IPS-11a (cell line): ENCODE results near the gene PRR20C.
"Not testable (repeated sequence)": the region's sequence is repeated elsewhere in the genome, so short reads cannot be mapped to it uniquely, and the experiment has no call there.

Experiments used
- H3K4me3 ChIP-seq: one replicate; pipeline ENCODE4 v1.5.1; 2013; ENCODE audit warnings: low read depth, low read length, control low read depth

The PRR20C gene

DNA sequence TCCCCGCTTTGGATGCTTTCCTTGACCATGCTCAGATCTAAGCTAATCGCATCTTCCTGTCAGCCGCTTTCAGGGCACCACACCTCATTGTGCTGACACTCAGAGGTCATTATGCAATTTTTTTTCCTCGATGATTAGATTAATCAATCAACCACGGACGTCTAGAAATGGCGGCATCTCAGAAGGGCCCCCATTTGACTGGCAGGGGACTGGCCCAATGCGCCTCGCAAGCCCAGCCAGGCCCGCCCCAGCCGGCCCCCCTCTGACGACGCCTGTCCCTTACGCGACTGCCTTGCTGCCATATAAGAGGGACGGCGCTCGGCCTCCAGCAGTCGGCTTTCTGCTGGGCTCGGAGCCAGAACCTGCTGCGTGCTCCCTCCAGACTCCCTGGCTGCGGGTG lies at the start of gene PRR20C:
PRR20C (plus strand) TSS at position 301 of the 400 bp plus-strand sequence. CDS start 387 bp downstream, outside the sequence.
- H3K4me3 ChIP-seq = not testable (repeated sequence)

DNA sequence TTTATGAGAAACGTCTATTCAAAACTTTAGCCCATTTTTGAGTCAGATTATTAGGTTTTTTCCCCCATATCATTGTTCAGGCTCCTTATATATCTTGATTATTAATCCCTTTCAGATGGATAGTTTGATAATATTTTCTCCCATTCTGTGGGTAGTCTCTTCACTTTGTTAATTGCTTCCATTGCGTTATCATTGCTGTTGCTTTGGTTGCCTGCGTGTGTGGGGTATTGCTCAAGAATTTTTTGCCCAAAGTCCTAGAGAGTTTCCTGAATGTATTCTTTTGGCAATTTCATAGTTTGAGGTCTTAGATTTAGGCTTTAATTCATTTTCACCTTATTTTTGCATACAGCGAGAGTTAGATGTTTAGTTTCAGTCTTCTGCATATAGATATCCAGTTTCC lies 38.9 kb upstream of the PRR20C start:
- H3K4me3 ChIP-seq = no peak overlapping the region

- H3K4me3 ChIP-seq = no peak overlapping the region
Measured at GRCh38 chr13:57123681-57124080, 30.2 kb upstream of the PRR20C start.

DNA sequence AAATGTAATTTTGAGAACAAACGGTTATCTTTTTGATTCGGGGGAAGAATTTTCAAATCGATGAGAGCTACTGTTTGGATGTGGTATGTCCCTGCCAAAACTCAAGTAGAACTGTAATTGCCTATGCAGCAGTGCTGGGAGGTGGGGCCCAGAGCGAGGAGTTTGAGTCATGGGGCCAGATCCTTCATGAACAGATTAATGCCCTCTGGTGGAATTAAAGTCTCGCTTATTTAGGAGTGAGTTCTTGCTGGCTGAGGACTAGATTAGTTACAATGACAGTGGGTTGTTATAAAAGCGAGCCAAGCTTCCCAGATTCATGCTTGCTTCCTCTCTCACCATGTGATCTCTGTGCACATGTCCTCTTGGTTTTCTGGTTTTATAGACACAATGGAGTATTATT lies 25.0 kb upstream of the PRR20C start:
- H3K4me3 ChIP-seq = no peak overlapping the region

- no peak overlapping the region for H3K4me3 ChIP-seq
Measured at GRCh38 chr13:57136093-57136492, 17.8 kb upstream of the PRR20C start.

DNA sequence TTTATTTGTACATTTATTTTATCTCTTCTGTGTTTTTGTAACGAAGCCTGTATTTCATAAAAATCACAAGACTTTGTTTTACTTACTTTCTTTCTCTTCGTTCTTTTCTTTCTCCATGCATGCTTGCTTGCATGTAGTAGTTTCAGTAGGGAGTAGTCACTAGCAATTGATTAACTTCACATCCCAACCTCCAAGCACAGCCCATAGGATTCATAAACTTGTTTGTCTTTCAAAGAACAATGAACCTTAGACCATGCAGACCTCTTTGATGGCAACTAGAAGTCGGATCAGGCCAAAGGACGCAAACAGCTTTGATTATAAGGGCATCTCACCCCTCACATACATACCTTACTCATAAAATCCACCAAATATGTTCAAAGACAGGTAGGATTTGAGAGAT lies 16.3 kb upstream of the PRR20C start:
- H3K4me3 ChIP-seq = no peak overlapping the region

- no peak overlapping the region for H3K4me3 ChIP-seq
Measured at GRCh38 chr13:57138988-57139387, 14.9 kb upstream of the PRR20C start.

GRCh38 chr13:57139781-57140180 lies 14.1 kb upstream of the PRR20C start:
- H3K4me3 ChIP-seq = not testable (repeated sequence)

DNA sequence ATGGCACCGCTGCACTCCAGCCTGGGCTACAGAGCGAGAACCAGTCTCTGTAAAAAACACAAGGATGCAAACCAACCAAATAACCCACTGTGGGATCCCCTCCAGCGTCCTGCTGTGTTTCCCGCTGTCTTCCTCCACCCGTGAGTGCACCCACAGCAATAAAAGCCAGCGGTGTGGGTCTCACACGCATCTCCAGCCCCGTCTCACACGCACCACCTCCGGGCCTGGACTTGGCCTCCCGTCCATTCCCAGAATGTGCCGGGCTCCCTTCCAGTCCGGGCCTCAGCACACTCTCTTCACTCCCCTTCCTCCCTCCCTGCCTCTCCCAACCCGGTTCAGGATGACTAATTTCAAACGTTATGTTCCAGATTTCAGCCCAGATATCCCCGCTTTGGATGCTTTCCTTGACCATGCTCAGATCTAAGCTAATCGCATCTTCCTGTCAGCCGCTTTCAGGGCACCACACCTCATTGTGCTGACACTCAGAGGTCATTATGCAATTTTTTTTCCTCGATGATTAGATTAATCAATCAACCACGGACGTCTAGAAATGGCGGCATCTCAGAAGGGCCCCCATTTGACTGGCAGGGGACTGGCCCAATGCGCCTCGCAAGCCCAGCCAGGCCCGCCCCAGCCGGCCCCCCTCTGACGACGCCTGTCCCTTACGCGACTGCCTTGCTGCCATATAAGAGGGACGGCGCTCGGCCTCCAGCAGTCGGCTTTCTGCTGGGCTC lies 13.5 kb upstream of the PRR20C start, which contains the start of gene PRR20A:
PRR20A (plus strand) TSS at position 684 of the 734 bp plus-strand sequence. CDS start 387 bp downstream, outside the sequence.
- not testable (repeated sequence) for H3K4me3 ChIP-seq

DNA sequence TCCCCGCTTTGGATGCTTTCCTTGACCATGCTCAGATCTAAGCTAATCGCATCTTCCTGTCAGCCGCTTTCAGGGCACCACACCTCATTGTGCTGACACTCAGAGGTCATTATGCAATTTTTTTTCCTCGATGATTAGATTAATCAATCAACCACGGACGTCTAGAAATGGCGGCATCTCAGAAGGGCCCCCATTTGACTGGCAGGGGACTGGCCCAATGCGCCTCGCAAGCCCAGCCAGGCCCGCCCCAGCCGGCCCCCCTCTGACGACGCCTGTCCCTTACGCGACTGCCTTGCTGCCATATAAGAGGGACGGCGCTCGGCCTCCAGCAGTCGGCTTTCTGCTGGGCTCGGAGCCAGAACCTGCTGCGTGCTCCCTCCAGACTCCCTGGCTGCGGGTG lies 6.7 kb upstream of the PRR20C start, which contains the start of gene PRR20B:
PRR20B (plus strand) TSS at position 301 of the 400 bp plus-strand sequence. CDS start 387 bp downstream, outside the sequence.
- not testable (repeated sequence) for H3K4me3 ChIP-seq

- not testable (repeated sequence) for H3K4me3 ChIP-seq
Measured at GRCh38 chr13:57148106-57148505, 5.8 kb upstream of the PRR20C start.

DNA sequence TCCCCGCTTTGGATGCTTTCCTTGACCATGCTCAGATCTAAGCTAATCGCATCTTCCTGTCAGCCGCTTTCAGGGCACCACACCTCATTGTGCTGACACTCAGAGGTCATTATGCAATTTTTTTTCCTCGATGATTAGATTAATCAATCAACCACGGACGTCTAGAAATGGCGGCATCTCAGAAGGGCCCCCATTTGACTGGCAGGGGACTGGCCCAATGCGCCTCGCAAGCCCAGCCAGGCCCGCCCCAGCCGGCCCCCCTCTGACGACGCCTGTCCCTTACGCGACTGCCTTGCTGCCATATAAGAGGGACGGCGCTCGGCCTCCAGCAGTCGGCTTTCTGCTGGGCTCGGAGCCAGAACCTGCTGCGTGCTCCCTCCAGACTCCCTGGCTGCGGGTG lies 6.5 kb downstream of the PRR20C start, which contains the start of gene PRR20D:
PRR20D (plus strand) TSS at position 301 of the 400 bp plus-strand sequence. CDS start 387 bp downstream, outside the sequence.
- H3K4me3 ChIP-seq = not testable (repeated sequence)

- not testable (repeated sequence) for H3K4me3 ChIP-seq
Measured at GRCh38 chr13:57166897-57167296, 13.0 kb downstream of the PRR20C start, which contains the start of gene PRR20E. TSS of gene PRR20E (plus strand) at chr13:57167197. CDS start at chr13:57167584, 387 bp downstream.

DNA sequence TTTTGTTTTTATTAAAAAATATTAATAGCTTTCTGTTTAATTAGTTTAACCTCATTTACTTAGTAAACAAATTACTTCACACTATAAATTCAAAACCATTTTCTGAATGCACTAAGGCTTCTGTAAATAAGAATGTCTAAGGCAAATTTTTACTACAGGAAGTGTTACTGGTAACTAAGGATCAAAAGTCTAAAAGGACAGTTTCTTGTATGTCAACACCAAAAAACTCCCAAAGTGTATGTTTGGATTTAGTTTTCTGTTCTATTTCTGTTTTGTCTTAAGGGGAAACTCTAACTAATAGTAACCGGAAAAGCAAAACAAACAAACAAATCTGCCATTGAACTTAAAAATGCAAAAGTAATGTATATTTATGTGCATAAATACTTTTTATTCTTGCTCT lies 37.8 kb downstream of the PRR20C start:
- H3K4me3 ChIP-seq = no peak overlapping the region
